GM18909 (cell line): ENCODE results near the gene LHX1.

ENCODE experiments used
- ATAC-seq: cut with Tn5 transposase; IDR thresholded peaks from one replicate; pipeline ENCODE4 v1.9.1; 2021; ENCODE audit warnings: mild to moderate bottlenecking; ENCODE audit not compliant: unreplicated experiment, poor library complexity

The LHX1 gene

DNA sequence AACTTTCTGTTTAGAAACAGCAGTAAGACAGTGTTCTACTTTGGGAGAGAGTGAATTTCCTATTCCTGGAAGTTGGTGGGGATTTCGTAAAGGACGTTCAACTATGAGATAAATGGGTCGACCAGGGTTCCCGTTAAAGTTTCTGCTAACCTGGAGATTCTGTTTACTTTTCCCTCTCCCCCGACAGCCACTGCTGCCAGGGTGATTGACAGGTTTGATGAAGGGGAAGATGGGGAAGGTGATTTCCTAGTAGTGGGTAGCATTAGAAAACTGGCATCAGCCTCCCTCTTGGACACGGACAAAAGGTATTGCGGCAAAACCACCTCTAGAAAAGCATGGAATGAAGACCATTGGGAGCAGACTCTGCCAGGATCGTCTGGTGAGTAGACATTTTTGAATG, 12.8 kb downstream of the LHX1 start:
- ATAC-seq = no peak

DNA sequence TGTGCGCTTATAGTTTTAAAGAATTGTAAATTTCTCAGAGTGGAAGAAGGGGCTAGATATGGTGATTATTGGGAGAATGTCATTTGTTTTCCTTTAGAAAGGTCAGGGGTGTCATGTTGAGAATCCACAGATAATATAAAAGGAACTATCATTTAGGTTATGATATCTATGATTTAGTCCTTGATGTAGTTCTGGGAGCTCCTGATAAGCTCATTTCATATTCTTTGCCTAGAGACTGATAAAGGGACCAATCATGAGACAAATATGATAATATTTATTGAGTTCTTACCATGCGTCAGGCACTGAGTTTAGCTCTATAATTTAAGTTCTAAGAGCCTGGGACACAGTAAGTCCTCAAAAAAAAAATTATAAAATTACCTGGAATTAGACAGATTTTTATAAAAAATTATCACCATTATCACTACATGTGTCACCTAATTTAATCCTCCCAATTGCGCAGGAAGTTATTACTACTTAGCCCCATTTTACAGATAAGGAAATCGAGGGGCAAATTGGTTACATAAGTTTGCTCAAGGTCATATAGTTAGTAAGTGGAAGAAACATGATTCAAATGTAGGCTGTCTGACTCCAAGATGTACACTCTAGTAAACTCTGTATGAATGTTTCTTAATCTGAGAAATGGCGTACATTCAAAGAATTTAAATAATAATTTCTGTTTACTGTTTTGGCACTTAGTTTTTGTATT, 14.0 kb downstream of the LHX1 start:
- ATAC-seq = no peak

DNA sequence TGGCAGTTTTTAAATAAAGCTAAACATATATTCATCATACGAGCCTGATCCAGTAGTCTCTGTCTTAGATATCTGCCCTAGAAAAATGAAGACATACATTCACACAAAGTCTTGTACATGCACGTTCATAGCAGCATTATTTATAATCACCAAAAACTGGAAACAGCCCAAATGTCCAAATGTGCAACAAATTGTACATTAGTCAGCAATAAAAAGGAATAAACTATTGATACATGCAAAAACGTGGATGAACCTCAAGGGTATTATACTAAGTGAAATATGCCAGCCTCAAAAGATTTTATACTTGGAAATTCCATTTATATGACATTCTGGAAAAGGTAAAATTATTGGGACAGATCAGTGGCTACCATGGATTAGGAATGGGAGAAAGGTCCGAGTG, 34.2 kb downstream of the LHX1 start:
- ATAC-seq = no peak

DNA sequence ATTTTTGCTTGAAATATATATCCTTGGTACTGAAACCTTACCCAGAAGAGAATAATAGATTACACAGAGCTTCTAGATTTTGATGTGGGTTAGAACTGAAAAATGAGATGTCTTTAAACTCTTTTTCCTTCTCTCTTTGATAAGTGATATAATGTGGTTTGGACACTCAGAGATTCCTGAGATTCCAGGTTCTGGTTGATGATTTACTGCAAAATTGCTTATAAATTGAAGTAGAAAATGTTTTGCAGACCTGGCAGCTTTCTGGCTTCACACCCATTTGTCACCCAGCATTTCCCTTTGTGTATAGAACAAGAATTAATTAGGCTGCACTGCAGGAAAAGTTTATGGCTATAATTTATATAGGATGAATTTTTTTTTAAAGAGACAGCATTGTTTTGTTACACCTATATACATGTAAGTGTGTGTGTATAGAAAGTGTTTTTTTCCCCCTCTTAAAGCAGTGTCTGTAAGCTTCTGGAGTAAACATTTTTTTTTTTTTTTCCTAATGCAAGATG, 35.0 kb downstream of the LHX1 start:
- ATAC-seq = no peak

DNA sequence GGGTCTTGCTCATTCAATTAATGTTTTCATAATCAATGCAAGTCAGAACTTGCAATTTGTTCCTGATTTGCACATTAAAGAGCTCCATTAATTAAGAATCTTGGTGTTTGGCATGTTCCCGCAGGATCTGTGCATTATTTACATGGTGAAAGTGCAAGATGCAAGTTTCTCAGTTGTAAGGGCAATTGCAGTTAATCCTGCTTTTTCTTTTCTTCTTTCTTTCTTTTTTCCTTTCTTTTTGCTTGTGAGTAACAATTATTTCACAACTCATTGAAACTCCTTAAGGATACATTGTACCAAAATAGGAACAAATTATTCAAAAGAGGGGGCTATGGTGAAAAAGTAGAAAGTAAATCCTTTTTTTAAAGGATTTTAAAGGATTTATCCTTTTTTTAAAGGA, 35.6 kb downstream of the LHX1 start:
- no peak for ATAC-seq

DNA sequence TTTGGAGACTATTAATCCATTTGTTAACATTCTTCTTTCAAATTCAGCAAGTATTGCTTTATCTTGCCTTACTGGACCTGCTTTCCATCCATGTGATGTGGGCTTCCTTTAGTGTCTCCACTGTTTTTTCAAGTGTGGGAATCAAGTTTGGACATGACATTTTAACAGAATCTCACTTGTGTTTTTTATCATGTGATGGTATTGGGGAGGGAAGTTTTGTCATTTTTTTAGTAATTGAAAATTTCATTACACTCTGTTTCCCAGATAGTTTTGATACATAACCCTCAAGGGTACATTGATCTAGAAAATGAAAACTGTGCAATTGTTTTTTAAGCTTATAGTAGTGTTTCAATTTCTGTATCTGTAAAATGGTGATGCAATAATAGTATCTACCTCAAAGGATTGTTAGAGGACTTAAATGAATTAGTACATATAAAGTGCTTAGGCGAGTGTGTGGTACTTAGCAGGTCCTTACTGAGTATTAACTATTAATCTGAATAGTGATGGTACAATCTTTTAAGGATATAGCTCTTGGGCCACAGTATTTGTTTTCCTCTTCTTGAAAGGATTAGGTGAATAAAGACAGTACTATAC, 38.7 kb downstream of the LHX1 start:
- no peak for ATAC-seq

DNA sequence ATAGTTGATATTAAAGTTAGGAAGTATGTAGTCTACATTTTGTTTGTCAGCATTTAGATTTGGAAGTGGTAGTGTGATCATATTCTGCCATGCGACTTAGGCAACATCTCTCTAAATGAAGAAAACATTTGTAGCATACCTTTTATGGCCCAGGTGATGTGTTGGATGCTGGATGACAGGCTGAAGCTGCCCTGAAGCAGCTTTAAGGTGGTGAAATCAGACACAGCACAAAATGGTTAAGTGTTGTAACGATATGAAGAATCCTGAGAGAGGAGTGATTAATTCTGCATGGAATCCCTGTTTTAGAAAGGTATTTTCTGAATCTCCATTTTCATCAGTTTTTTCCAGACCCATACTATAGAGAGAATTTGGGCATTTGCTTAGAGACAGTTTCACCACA, 39.8 kb downstream of the LHX1 start:
- no peak for ATAC-seq

DNA sequence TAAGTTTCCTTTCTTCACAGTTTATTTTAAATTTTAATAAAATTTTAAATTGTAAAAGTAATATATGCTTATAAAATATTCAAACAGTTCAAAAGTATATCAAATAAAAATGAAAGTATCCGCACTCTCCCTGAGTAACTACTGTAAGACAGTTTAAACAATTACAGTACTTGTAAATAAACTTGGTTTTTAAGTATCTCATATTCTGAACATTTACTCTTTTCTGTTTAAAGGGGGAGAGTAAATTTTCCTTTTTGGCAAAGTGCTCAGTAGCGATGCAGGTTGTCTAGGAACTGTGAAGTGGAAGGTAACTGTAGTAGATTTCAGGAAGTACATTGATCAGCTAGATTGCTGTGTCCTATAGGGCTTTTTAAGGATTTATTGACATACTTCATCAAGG, 40.3 kb downstream of the LHX1 start:
- no peak for ATAC-seq

DNA sequence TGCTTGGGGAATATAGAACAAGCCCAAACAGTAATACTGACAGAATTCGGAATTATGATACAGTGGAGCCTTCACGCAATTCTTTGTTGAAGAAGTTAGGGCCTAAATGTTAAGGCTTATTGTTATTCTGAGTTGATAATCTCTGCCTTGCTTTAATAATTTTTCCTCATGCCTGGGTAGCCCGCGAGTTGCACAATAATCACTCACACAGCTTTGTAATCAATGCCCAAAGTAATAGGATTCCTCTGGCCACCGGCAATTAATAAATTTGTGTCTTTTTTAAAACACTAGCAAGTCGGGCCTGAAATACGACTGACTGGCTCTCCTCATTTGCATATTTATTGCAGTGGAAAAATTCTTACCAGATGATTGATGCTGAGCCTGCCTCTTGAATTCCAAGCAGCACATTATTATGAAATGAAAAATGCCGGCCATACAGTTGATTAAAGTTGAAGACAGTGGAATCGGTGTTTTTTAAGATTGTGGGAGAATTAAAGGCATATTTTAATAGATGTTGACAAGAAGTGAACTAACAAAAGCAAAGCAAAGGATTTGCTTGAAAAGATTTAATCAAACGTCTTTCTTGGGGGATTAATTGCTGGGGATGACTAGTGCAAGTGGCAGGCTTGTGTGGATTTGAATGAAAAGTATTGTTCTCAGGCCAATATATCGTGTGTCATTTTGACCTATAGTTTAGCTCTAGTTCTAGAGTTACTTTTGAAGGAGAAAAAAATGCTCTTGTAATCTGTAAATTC, 41.7 kb downstream of the LHX1 start:
- ATAC-seq = no peak

DNA sequence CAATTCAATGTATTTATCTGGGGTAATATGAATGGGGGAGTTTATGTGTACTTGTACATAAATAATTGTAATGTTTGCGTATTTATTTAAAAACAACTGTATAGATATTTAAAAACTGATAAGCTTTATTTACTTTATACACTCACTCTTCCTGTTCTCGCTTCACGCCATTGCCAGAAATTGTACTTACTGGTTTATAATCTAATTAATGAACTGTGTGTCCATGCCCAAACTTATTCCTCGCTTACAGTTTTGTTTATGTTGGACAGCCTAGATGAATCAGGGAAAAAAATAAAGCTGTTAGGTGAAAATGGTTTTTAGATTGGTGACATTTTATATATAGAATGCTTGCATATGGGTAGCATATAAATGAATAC, 42.3 kb downstream of the LHX1 start:
- no peak for ATAC-seq

DNA sequence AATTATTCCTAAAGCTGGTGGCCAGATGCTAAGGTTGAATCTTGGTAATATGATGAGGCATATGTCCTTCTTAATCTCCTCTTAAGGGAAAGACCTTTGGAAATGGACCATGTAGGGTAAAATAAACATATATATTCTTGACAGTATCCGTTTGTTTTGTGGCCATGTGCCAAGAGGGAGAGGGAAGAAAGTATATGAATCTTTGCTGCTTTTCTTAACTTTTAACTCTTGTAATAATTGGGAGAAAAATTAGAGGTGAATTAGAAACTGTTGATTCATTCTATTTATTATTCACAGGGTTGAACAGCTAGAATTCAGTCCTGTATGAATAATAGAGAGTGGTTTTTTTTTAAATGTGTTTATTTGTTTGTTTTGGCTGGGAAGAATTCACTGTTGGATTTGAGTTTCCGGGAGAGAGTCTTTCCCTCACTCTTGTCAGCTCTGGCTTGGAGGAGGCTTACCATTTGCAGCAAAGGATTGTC, 43.0 kb downstream of the LHX1 start:
- ATAC-seq = no peak

DNA sequence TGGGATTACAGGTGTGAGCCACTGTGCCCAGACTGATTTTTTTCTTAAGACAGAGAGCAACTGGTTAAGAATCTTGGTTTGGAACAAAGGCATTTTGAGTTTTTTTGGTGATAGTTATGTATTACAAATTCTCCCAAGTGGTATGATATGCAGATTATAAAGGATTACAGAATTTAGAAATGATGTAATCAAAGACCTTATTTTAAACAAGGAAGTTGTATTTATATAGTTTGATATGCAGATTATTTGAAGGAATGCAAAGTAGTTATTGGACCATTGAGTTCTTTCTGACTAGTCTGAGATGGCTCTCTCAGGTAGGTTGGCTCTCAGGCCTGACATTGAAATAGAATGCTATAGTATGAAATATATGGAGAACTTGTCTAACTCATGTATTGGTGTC, 46.3 kb downstream of the LHX1 start:
- no peak for ATAC-seq

DNA sequence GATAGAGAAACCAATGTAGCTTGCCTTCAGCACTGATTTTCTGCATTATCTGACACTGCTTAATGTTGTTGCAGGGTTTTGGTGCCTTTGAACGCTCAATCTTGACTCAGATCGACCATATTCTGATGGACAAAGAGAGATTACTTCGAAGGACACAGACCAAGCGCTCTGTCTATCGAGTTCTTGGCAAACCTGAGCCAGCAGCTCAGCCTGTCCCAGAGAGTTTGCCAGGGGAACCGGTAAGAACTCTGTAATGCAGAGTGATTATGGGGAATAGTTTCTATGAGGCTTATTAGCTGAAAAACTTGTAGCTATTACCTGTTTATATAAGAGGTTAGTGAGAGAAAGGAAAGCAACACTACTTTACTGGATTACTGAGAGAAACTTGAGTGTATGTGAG, 51.9 kb downstream of the LHX1 start:
- no peak for ATAC-seq

DNA sequence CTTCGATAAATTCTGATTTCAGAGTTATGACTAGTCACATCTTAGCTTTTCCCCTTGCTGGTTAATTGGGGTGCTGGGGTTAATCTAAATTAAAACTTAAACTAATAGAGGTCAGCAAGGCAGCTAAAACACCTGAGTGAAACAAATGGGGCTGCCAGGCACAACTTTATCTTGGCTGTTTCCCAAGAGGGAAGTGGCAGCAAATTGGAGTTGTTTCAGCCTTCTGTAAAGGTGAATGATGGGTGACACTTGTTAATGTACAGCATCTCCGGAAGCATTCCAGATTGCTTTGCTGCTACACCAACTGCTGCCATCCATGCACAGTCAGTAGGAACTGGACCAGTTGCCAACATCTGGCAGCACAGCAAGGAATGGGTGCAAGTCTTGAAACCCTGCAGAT, 55.4 kb downstream of the LHX1 start:
- no peak for ATAC-seq

DNA sequence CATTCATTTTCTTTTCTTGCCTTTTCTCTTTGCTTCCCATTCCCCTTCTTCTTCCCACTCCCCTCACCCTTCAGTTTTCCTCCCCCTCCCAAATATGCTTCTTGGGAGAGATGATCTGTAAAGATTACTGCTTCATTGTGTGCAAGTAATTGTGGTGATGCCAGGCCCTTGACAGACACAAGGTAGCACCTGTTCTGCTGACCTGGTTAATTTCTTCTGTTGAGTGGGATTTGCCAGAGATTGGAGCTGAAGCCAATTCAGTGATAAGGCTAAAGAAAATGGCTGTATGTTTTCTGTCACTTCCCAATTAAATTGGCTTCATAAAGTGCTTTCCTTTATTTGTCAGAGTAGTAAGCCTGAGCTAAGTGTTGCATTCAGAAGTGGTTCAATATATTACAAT, 56.0 kb downstream of the LHX1 start:
- ATAC-seq = no peak
